A549 (cell line): ENCODE measurements around the gene NPHS2.

Source experiments
- CHD4 ChIP-seq: fragments of 200-600 bp; sonication (generic); IDR thresholded peaks from 2 replicates; pipeline ENCODE4 v1.6.1; 2016; ENCODE audit warnings: antibody characterized with exemption, mild to moderate bottlenecking, borderline replicate concordance
- CTCF ChIP-seq: fragments of >200 bp; sonication (Bioruptor Twin); formaldehyde crosslinking; IDR thresholded peaks from 3 replicates; pipeline ENCODE4 v1.5.1; 2016
- EP300 ChIP-seq, 2 experiments: fragments of >200 bp; sonication (Bioruptor Twin); formaldehyde crosslinking; IDR thresholded peaks; 2 replicates in 1 of 2; 3 replicates in 1 of 2; pipeline ENCODE4 v1.6.1; 2016 to 2017
- FOSB ChIP-seq: fragments of 250-450 bp; sonication (Bioruptor Pico); IDR thresholded peaks from 2 replicates; pipeline ENCODE4 v1.5.0; 2020; ENCODE audit warnings: mild to moderate bottlenecking, moderate library complexity
- HOXA7 ChIP-seq: fragments of 250-450 bp; sonication (Bioruptor Pico); IDR thresholded peaks from 2 replicates; pipeline ENCODE4 v1.5.0; 2020; ENCODE audit warnings: mild to moderate bottlenecking, moderate library complexity
- JUN ChIP-seq, 2 experiments: fragments of >200 bp; sonication (Bioruptor Twin); formaldehyde crosslinking; IDR thresholded peaks; 2 replicates in 1 of 2; 3 replicates in 1 of 2; pipeline ENCODE4 v1.6.1; 2016 to 2017
- KDM1A ChIP-seq: fragments of 200-600 bp; sonication (generic); IDR thresholded peaks from 2 replicates; pipeline ENCODE4 v1.6.1; 2016; ENCODE audit warnings: low read depth, mild to moderate bottlenecking
- PBX3 ChIP-seq: IDR thresholded peaks from 2 replicates; pipeline ENCODE4 v1.6.1; 2012
- POLR2A ChIP-seq: IDR thresholded peaks from 2 replicates; pipeline ENCODE4 v1.6.1; 2012; ENCODE audit warnings: mild to moderate bottlenecking, low read length
- RAD21 ChIP-seq, 2 experiments: fragments of >200 bp in 1 of 2; sonication (Bioruptor Twin) in 1 of 2; formaldehyde crosslinking in 1 of 2; IDR thresholded peaks in 1 of 2; conservative IDR thresholded peaks in 1 of 2; 2 replicates in 1 of 2; 3 replicates in 1 of 2; pipeline ENCODE4 v1.6.1; 2012 to 2018; ENCODE audit warnings: inconsistent platforms in 1 of 2
- RARB ChIP-seq: fragments of 250-450 bp; sonication (Bioruptor Pico); IDR thresholded peaks from 2 replicates; pipeline ENCODE4 v1.8.0; 2021; ENCODE audit warnings: mild to moderate bottlenecking, moderate library complexity
- RCOR1 ChIP-seq: fragments of 150-350 bp; IDR thresholded peaks from 2 replicates; pipeline ENCODE4 v1.6.1; 2014; ENCODE audit warnings: antibody characterized with exemption, low read length, low read depth
- REST ChIP-seq: fragments of 200-600 bp; sonication (generic); IDR thresholded peaks from 2 replicates; pipeline ENCODE4 v1.6.1; 2016; ENCODE audit warnings: antibody characterized with exemption, mild to moderate bottlenecking, moderate library complexity
- USF2 ChIP-seq: fragments of 450-650 bp; IDR thresholded peaks from 2 replicates; pipeline ENCODE4 v1.6.1; 2014; ENCODE audit warnings: antibody characterized with exemption

GRCh38 chr1:179589509-179589908 lies 13.8 kb upstream of the NPHS2 start:
- TF ChIP-seq HOXA7 (CRISPR knock-in tag): no peak
- TF ChIP-seq JUN (IDR thresholded peaks at IDR 0.05): no peak
- no peak for TF ChIP-seq USF2
- TF ChIP-seq REST: no peak
- TF ChIP-seq CTCF: no peak
- TF ChIP-seq FOSB: no peak
- TF ChIP-seq RAD21 (conservative IDR thresholded peaks at IDR 0.05 in 1 of 2, IDR thresholded peaks at IDR 0.05 in 1 of 2): no peak
- TF ChIP-seq PBX3: no peak
- TF ChIP-seq RARB: no peak
- no peak for TF ChIP-seq CHD4
- TF ChIP-seq RCOR1: no peak
- TF ChIP-seq POLR2A: no peak
- TF ChIP-seq KDM1A: no peak
- no peak for TF ChIP-seq EP300 (IDR thresholded peaks at IDR 0.05)
